Activated naive CD8-positive, alpha-beta T cell (primary cell): ENCODE data around the gene CNP.

Experiments used
- H3K27ac Mint-ChIP-seq: one replicate; pipeline ENCODE4 v1.8.0; 2021; ENCODE audit warnings: mixed read lengths
- H3K27me3 Mint-ChIP-seq: one replicate; pipeline ENCODE4 v1.8.0; 2021; ENCODE audit warnings: mixed read lengths
- H3K36me3 Mint-ChIP-seq: one replicate; pipeline ENCODE4 v1.8.0; 2021; ENCODE audit warnings: mixed read lengths
- H3K4me1 Mint-ChIP-seq: one replicate; pipeline ENCODE4 v1.8.0; 2021; ENCODE audit warnings: low read depth, mixed read lengths
- H3K4me3 Mint-ChIP-seq: one replicate; pipeline ENCODE4 v1.8.0; 2021; ENCODE audit warnings: mild to moderate bottlenecking, mixed read lengths
- H3K9me3 Mint-ChIP-seq: one replicate; pipeline ENCODE4 v1.8.0; 2021; ENCODE audit warnings: low read depth, mixed read lengths

The CNP gene

DNA sequence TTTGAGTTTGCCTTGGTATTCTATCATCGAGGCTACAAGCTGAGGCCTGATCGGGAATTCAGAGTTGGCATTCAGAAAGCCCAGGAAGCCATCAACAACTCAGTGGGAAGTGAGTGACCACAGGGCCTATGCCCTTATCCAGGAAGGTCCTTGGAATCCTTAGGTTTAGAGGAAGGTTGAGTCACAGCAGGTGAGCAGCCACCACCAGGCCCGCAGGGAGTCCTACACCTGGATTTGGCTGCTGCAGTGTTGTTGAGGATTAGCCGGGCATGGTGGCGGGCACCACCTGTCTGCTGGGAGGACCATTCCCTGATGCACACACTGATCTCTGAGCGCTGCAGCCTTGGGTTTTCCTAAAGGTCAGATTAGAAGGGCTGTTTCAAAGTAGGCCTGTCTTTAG is 31.0 kb upstream of the CNP start:
- Mint-ChIP-seq H3K4me3 (no peak overlapping the region), H3K4me1 (peaks cover 5% of the 10 kb centered on the region), H3K27me3 (no peaks in the 10 kb centered on the region), H3K36me3 (no peaks in the 10 kb centered on the region), H3K27ac (no peak overlapping the region), H3K9me3 (no peaks in the 10 kb centered on the region)

DNA sequence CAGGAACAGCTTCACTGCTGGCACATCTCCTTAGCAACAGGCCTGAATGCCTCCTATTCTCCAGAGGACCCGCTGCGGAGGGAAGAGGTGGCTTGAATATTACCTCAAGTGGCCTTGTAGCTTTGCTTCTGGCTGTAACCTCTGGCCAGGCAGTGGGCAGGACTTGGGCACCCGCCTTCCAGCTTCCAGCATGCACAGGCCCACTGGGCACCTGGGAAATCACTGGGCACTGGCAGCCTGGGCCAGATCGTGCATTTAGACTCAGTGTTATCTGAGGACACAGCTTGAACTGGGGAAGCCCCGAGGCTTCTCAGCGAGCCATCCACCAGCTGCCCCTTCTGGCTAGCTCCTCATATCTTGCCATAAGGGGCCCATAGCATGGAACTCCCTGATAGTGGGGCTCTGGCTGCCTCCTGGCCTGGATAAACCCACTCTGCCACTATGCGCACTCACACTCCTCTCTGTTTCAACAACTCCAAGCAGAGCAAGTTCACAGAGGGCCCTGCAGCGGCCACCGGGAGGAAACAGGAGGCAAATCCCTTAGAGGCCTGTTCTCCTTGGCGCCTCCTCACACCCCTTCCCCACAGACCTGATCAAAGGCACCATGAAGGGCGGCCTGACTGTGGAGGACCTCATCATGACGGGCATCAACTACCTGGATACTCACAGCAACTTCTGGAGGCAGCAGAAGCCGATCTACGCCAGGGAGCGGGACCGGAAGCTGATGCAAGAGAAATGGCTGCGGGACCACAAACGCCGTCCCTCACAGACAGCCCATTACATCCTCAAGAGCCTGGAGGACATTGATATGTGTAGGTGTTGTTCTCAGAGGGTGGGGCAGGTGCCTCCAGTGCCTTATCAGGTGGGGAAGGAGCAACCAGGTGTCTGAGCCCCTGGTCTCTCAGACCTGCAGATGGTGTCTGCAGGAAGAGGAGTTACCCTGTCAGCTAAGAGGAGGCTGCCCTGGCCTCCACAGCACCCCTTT is 28.3 kb upstream of the CNP start:
- Mint-ChIP-seq H3K36me3 (no peaks in the 10 kb centered on the region), H3K27me3 (no peaks in the 10 kb centered on the region), H3K27ac (no peak overlapping the region), H3K4me1 (no peaks in the 10 kb centered on the region), H3K4me3 (no peak overlapping the region), H3K9me3 (no peaks in the 10 kb centered on the region)

DNA sequence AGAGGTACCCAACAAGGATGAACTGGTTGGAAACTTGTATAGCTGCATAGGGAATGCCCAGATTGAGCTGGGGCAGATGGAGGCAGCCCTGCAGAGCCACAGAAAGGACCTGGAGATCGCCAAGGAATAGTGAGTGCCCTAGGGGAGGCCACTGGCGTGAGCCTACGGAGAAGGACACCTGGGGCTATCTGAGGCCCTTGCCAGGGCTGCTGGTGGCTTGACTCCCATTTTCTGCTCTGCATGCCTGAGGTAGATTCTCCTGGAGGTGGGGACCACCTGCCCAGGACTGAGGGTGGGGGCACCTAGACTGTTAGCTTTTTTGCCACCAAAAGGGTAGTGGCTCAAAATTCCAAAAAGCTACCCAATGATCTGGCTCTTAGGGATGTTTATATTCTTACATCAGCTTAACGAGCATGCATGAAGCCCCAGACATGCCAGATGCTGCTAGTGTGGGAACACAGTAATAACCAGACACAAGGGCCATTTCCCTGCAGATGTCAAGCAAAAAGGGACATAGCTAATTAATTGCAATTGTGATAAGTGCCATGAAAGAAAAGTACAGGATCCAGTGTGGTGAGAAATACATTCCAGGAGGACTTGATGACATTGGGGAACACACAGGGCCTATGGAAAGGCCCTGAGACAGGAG is 27.4 kb upstream of the CNP start:
- Mint-ChIP-seq H3K9me3 (no peaks in the 10 kb centered on the region), H3K4me1 (no peaks in the 10 kb centered on the region), H3K27me3 (no peaks in the 10 kb centered on the region), H3K27ac (no peak overlapping the region), H3K36me3 (no peaks in the 10 kb centered on the region), H3K4me3 (no peak overlapping the region)

GRCh38 chr17:41939693-41940090 is 26.9 kb upstream of the CNP start:
- Mint-ChIP-seq H3K27me3 (no peaks in the 10 kb centered on the region), H3K9me3 (no peaks in the 10 kb centered on the region), H3K36me3 (no peaks in the 10 kb centered on the region), H3K4me3 (no peak overlapping the region), H3K27ac (no peak overlapping the region), H3K4me1 (no peaks in the 10 kb centered on the region)

GRCh38 chr17:41941168-41941567 is 25.4 kb upstream of the CNP start:
- no peaks in the 10 kb centered on the region for H3K36me3 Mint-ChIP-seq
- no peaks in the 10 kb centered on the region for H3K27me3 Mint-ChIP-seq
- no peak overlapping the region for H3K27ac Mint-ChIP-seq
- no peaks in the 10 kb centered on the region for H3K9me3 Mint-ChIP-seq
- no peak overlapping the region for H3K4me3 Mint-ChIP-seq
- no peaks in the 10 kb centered on the region for H3K4me1 Mint-ChIP-seq

GRCh38 chr17:41942626-41943373 is 23.8 kb upstream of the CNP start:
- Mint-ChIP-seq H3K9me3 (no peaks in the 10 kb centered on the region), H3K27ac (no peak overlapping the region), H3K27me3 (no peaks in the 10 kb centered on the region)

GRCh38 chr17:41943492-41943891 is 23.1 kb upstream of the CNP start:
- H3K4me3 Mint-ChIP-seq, result no peak overlapping the region
- no peaks in the 10 kb centered on the region for H3K27me3 Mint-ChIP-seq
- no peaks in the 10 kb centered on the region for H3K36me3 Mint-ChIP-seq
- H3K27ac Mint-ChIP-seq, result no peak overlapping the region
- no peaks in the 10 kb centered on the region for H3K9me3 Mint-ChIP-seq
- no peaks in the 10 kb centered on the region for H3K4me1 Mint-ChIP-seq

More at GRCh38 chr17:41942626-41943373, 23.8 kb upstream of the CNP start:
- Mint-ChIP-seq H3K4me1 (no peaks in the 10 kb centered on the region), H3K36me3 (no peaks in the 10 kb centered on the region), H3K4me3 (no peak overlapping the region)

DNA sequence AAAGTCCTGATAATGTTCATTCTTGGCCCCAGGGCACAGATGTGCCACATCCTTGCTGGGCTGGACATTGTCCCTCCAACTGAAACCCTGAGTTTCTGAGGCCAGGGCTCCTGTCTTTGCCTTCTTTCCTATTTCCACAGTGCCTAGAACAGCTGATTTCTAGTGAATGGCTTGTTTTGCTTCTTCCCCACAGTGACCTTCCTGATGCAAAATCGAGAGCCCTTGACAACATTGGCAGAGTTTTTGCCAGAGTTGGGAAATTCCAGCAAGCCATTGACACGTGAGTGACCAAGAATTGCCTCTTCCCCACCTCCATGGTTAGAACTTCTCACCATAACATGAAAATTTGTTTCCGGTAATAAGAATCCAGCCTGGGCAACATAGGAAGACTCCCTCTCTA is 21.7 kb upstream of the CNP start:
- H3K9me3 Mint-ChIP-seq, result no peaks in the 10 kb centered on the region
- no peaks in the 10 kb centered on the region for H3K4me1 Mint-ChIP-seq
- H3K4me3 Mint-ChIP-seq, result no peak overlapping the region
- H3K27me3 Mint-ChIP-seq, result no peaks in the 10 kb centered on the region
- H3K27ac Mint-ChIP-seq, result no peak overlapping the region
- no peaks in the 10 kb centered on the region for H3K36me3 Mint-ChIP-seq

GRCh38 chr17:41948762-41949460 is 17.7 kb upstream of the CNP start:
- Mint-ChIP-seq H3K27ac (no peak overlapping the region), H3K27me3 (no peaks in the 10 kb centered on the region)

GRCh38 chr17:41956522-41956921 is 10.1 kb upstream of the CNP start:
- H3K27me3 Mint-ChIP-seq, result no peaks in the 10 kb centered on the region
- no peaks in the 10 kb centered on the region for H3K36me3 Mint-ChIP-seq
- no peaks in the 10 kb centered on the region for H3K4me1 Mint-ChIP-seq
- no peak overlapping the region for H3K27ac Mint-ChIP-seq
- no peak overlapping the region for H3K4me3 Mint-ChIP-seq
- H3K9me3 Mint-ChIP-seq, result no peaks in the 10 kb centered on the region

More at GRCh38 chr17:41948762-41949460, 17.7 kb upstream of the CNP start:
- Mint-ChIP-seq H3K36me3 (no peaks in the 10 kb centered on the region), H3K4me3 (no peak overlapping the region), H3K9me3 (no peaks in the 10 kb centered on the region), H3K4me1 (no peaks in the 10 kb centered on the region)

DNA sequence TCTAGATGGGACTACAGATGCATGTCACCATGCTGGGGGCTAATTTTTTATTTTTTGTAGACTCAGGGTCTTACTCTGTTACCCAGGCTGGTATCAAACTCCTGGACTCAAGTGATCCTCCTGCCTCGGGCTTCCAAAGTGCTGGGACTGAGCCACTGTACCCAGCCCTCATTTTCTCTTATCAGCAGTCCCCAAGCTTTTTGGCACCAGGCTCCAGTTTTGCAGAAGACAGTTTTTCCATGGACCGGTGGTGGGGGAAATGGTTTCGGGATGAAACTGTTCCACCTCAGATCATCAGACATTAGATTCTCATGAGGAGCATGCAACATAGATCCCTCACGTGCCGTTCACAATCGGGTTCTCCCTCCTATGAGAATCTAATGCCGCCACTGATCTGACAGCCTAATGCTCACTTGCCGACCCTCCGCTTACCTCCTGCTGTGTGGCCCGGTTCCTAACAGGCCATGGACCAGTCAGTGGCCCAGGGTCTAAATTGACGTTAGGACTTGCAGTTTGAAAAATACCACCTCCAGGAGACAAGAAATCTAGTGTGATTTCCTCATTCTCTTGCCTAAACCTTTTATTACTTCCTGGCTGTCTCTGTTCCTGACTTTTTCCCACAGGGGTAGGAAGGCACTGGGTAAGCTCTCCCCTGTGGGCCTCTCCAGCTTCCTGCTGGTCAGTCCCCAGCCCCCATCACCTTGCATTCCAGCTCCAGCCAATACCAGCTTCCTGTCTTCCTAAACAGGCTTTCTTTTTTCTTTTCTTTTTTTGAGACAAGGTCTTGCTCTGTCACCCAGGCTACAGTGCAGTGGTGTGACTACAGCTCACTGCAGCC is 9.3 kb upstream of the CNP start:
- Mint-ChIP-seq H3K27ac (no peak overlapping the region), H3K36me3 (no peaks in the 10 kb centered on the region), H3K9me3 (no peaks in the 10 kb centered on the region), H3K4me3 (no peak overlapping the region), H3K27me3 (no peaks in the 10 kb centered on the region), H3K4me1 (no peaks in the 10 kb centered on the region)

DNA sequence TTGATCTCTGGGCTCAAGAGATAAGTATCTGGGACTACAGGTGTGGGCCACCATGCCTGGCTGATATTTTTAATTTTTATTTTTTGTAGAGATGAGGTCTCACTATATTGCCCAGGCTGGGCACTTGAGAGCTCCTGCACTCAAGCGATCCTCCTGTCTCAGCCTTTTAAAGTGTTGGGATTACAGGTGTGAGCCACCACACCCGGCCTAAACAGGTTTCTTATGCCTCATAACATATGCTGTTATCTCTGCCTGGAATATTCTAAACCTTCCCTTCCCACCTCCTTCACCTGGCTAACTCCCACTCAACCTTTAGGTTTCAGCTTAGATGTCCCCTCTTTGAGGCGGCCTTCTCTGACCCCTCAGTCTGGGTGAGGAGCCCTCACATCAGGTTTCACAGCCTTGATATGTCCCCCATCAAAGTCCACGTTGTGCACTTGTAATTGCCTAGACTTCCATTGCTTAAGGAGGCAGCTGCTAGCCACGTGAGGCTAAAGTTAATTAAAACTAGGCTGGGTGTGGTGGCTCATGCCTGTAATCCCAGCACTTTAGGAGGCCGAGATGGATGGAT is 8.6 kb upstream of the CNP start:
- no peaks in the 10 kb centered on the region for H3K36me3 Mint-ChIP-seq
- H3K4me1 Mint-ChIP-seq, result no peaks in the 10 kb centered on the region
- H3K27me3 Mint-ChIP-seq, result no peaks in the 10 kb centered on the region
- H3K9me3 Mint-ChIP-seq, result no peaks in the 10 kb centered on the region
- H3K27ac Mint-ChIP-seq, result no peak overlapping the region
- H3K4me3 Mint-ChIP-seq, result no peak overlapping the region

DNA sequence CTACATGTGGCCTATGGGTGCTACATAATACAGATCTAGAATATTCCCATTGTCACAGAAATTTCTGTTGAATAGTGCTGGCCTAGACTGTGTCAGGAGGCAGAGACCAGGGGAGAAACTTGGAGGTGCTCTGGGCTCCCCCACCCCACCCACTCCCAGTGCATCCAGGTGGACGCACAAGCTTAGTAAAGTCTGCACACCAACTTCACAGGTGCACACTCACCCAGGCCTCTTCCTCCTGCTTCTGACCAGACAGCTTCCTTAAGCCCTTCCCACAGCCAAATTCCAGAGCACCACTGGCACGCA is 7.6 kb upstream of the CNP start:
- no peaks in the 10 kb centered on the region for H3K9me3 Mint-ChIP-seq
- H3K36me3 Mint-ChIP-seq, result no peaks in the 10 kb centered on the region
- no peaks in the 10 kb centered on the region for H3K4me1 Mint-ChIP-seq
- H3K27me3 Mint-ChIP-seq, result no peaks in the 10 kb centered on the region
- no peak overlapping the region for H3K27ac Mint-ChIP-seq
- H3K4me3 Mint-ChIP-seq, result no peak overlapping the region
